AG09309 (cell line): ENCODE measurements around the gene ATAD2B.

Source experiments
- DNase-seq: peaks from one replicate; pipeline ENCODE4 v3.0.0-alpha.2; 2010; ENCODE audit warnings: low read depth
- H3K4me3 ChIP-seq: 2 replicates; pipeline ENCODE4 v1.5.1; 2011; ENCODE audit warnings: mild to moderate bottlenecking, low read depth, low read length, moderate library complexity; ENCODE audit not compliant: control insufficient read depth
- TF ChIP-seq, protein P1 (sequence below): IDR thresholded peaks from 2 replicates; pipeline ENCODE4 v1.5.1; 2011; ENCODE audit warnings: mild to moderate bottlenecking, low read depth, low read length, inconsistent platforms; ENCODE audit not compliant: insufficient read depth, control insufficient read depth; ENCODE audit errors: missing control alignments

Gene ATAD2B

GRCh38 chr2:23814963-23815362 is 112.0 kb downstream of the ATAD2B start:
- DNase-seq: no peak
- H3K4me3 ChIP-seq: no peak overlapping the region
- TF ChIP-seq, protein P1, sequence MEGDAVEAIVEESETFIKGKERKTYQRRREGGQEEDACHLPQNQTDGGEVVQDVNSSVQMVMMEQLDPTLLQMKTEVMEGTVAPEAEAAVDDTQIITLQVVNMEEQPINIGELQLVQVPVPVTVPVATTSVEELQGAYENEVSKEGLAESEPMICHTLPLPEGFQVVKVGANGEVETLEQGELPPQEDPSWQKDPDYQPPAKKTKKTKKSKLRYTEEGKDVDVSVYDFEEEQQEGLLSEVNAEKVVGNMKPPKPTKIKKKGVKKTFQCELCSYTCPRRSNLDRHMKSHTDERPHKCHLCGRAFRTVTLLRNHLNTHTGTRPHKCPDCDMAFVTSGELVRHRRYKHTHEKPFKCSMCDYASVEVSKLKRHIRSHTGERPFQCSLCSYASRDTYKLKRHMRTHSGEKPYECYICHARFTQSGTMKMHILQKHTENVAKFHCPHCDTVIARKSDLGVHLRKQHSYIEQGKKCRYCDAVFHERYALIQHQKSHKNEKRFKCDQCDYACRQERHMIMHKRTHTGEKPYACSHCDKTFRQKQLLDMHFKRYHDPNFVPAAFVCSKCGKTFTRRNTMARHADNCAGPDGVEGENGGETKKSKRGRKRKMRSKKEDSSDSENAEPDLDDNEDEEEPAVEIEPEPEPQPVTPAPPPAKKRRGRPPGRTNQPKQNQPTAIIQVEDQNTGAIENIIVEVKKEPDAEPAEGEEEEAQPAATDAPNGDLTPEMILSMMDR: no peak

DNA sequence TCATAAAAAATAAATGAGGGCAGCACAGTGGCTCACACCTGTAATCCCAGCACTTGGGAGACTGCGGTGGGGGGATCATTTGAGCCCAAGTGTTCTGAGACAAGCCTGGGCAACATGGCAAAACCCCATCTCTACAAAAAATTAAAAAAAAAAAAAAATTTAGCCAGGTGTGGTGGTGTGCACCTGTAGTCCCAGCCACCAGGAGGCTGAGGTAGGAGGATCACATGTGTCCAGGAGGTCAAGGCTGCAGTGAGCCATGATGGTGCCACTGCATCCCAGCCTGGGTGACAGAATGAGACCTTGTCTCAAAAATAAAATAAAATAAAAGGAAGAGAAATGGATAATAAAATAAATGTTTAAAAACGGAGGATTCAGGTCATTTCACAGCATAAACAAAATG is 113.5 kb downstream of the ATAD2B start:
- TF ChIP-seq, protein P1: no peak
- no peak overlapping the region for H3K4me3 ChIP-seq
- no peak for DNase-seq

DNA sequence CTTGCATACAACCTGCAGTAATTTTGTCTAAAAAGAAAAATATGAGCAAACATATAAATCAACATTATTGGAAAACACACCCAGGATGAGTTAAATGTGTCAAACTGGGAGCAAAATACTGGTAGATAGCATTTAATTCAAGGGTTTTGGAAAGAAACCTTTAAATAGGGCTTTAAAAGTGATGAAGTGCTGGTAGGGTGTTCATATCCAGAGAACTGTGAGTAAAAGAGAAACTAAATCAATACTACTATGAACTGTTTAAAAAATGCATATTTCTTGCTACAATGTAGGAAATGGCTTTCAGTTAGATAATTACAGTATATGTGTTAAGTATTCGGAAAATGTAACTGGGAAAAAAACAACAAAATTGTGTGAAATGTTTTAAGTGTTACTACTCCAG is 117.8 kb downstream of the ATAD2B start:
- H3K4me3 ChIP-seq: no peak overlapping the region
- DNase-seq: no peak
- TF ChIP-seq, protein P1: no peak

DNA sequence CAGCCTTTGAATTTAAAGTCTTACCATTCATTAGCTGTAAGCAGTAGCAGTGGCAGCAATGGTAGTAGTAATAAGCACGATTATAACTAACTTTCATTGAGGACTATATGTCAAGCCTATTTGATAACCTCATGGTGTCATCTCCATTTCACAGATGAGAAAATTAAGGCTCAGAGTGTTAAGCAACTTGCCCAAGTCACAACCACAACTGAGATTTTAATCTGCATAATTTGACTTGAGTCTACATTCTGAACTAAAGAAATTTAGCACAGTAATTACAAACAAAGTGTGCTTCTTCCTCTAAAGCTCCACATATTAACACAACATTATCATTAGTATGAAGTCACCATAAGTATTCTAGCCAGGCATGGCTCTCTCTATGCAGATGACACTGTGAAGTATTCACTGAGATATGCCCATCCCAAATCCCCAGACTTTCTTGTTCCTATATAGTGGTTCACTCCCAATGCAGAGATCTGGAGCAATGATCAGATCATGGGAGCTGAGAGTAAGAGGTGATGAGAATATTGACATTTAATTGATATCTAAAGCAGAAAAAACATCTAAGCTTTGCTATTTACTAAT is 120.2 kb downstream of the ATAD2B start:
- DNase-seq: no peak
- H3K4me3 ChIP-seq: no peak overlapping the region
- TF ChIP-seq, protein P1: no peak

DNA sequence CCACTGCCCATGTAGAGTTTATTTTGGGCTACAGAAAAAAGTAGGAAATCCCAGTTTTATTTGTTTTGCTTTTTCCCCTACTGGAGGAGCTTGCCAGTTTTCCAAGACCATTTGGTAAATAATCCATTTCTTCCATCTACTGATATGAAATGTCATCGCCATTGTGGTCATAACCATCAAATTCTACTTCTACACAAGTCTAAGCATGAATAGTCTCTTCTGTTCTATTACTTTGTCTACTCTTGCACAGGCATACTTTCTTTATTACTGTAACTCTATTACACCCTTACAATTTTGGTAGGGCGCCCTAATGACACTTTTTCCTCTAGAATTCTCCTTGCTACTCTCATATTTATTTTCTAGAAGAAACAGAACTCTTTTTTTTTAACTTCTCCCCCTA is 120.7 kb downstream of the ATAD2B start:
- no peak for DNase-seq
- no peak overlapping the region for H3K4me3 ChIP-seq
- TF ChIP-seq, protein P1: no peak

DNA sequence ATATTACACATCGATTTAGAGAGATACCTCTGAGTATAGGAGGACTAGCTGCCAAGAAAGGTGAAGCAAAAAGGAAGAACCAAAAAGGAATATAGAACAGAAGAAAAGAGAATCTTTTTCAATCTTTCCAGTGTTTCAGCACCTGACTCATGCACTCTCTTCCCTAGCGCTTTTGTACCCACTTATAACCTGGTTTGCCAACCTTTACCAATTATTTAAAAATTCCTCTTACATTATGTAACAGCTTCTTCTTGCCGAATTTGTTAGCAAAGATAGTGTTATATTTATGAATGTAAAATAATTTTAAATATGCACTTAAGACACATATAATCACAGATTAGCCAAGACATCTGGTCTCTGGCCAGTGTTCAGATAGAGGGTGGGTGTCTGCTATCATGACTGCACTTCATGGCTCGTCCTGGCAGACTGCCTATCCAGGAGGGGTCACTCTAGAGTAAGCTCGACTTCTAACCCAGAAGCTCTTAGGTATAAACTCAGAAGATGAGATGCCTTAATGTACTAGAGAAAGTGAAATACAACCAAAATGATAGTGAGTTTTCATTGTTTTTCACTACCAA is 122.9 kb downstream of the ATAD2B start:
- no peak for DNase-seq
- TF ChIP-seq, protein P1: peak; percentile 4
- no peak overlapping the region for H3K4me3 ChIP-seq
